ENCODE data around the gene DEPP1. TPM values are rescaled to one million over a fixed set of nuclear protein-coding genes. Genes with fewer than 3 reads are reported as not detected.

The DEPP1 gene
- total RNA-seq, 6 experiments from 2014 or later = 5.3 to 94.6 (median 71.5) TPM

DNA sequence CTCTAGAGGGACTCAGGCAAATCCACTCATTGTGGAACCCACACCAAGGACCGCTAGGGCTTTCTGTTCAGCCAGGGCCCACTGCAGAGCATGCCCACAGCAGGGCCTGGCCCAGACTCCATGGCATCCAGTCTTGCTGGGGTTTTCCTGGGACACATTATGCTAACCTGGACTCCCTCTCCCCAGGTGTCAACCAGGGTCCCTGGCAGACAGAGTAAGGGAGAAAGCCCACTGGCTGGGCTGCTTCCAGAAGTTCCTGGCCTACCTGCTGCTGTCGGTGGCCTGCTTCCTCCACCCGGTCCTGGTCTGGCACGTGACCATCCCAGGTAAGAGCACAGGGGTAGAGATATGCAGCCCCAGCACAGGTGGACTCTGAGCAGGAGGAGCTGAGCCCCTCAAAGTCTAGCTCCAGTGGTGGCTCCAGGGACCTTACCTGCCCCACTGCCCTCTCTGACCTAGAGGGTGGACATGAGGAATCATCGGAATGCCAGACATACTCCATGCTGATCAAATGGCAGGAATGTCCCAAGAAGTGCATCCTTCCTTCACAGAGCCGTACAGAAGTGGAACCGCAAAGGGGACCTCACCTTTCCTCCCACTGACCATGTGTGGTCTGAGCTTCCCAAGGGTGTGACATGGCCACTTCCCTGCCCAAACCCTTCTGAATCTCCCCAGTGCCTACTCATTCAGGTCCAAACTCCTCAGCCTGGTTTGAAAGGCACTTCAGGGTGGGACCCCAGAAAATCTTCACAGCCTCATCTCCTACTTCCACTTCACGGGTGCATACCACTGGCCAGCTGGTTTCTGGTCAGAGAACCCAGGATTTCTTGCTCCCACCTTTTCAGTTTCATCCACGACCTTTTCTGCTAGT lies 44.9 kb downstream of the DEPP1 start:
- Histone ChIP-seq H3K27ac (no peak overlapping the region), H3K9me3 (no peaks in the 10 kb centered on the region), H3K27me3 (no peaks in the 10 kb centered on the region), H3K4me1 (peaks cover 0 to 32% (median 0%) of the 10 kb centered on the region in 4 donors), H3K4me3 (no peak overlapping the region), H3K36me3 (no peaks in the 10 kb centered on the region)
- intact Hi-C loops (cut with DNase I) = loop anchor here (5.0 kb wide), 1 partner anchor 39 kb away; no protein-coding TSS in a partner anchor
- 69% methylated on average over 2 of the region's 9 CpGs for WGBS (ENCODE audit: insufficient coverage, low coverage, low lambda C conversion rate, missing lambda C conversion rate)
- DNase-seq (no peak), ATAC-seq (no peak)
- TF ChIP-seq POLR2A (IDR thresholded peaks at IDR 0.05) = no peak
- TF ChIP-seq, protein P1, sequence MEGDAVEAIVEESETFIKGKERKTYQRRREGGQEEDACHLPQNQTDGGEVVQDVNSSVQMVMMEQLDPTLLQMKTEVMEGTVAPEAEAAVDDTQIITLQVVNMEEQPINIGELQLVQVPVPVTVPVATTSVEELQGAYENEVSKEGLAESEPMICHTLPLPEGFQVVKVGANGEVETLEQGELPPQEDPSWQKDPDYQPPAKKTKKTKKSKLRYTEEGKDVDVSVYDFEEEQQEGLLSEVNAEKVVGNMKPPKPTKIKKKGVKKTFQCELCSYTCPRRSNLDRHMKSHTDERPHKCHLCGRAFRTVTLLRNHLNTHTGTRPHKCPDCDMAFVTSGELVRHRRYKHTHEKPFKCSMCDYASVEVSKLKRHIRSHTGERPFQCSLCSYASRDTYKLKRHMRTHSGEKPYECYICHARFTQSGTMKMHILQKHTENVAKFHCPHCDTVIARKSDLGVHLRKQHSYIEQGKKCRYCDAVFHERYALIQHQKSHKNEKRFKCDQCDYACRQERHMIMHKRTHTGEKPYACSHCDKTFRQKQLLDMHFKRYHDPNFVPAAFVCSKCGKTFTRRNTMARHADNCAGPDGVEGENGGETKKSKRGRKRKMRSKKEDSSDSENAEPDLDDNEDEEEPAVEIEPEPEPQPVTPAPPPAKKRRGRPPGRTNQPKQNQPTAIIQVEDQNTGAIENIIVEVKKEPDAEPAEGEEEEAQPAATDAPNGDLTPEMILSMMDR (IDR thresholded peaks at IDR 0.05) = no peak

DNA sequence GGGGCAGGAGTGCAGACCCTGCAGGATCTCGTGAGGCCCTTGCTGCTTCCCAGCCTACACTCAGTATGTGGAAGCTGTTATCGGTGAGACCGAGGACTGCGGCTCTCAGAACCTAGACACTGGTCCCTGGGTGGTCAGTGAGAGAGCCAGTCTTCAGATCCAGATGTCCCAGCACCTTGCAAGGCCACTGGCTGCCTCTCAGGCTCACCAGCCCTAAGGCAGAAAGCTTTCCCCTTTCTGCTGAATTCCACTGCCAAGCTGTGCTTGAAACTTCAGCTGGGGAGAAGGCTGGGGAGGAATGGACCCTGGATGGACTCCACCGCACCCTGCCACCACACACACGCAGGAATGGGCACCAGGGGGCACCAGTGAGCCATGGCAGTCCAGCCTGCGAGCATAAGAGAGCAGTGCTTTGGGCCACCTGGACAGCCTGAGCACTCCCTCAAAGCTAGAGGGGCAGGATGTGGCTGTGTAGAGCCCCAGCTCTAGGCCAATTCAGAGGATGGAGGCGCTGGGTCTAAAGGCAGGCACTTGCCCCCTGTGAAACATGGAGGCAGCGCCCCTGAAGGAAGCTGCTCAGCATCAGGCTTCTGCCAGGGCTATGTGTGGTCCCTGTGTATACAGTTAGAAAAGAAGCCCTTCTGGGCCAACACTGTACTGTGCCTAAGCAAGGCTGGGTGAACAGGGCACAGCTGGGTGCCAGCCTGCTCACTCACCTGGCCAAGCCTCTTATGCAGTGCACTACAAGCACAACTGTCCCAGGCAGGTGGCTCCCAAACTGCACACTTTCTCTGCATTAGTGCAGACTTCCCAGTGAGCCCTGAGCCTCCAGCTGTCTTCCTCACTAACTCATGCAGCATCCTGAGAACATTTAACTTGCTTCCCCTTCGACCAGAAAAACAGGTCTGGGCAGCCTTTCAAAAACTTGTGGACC lies 45.8 kb downstream of the DEPP1 start:
- H3K36me3 ChIP-seq = no peaks in the 10 kb centered on the region
- H3K4me3 ChIP-seq = no peak overlapping the region
- H3K4me1 ChIP-seq = peaks cover 0 to 29% (median under 1%) of the 10 kb centered on the region in 4 donors
- H3K9me3 ChIP-seq = no peaks in the 10 kb centered on the region
- ATAC-seq (peak; percentile 88 to 98 (median 94)), DNase-seq (peak; percentile 90 to 94 (median 93))
- no peaks in the 10 kb centered on the region for H3K27me3 ChIP-seq
- intact Hi-C loops (cut with DNase I) = loop anchor here (5.0 kb wide), 1 partner anchor 40 kb away; no protein-coding TSS in a partner anchor
- TF ChIP-seq, protein P1 (IDR thresholded peaks at IDR 0.05) = peak; percentile 98 to 99 (median 98)
- TF ChIP-seq POLR2A (IDR thresholded peaks at IDR 0.05) = no peak
- WGBS (ENCODE audit: insufficient coverage, low coverage, low lambda C conversion rate, missing lambda C conversion rate) = 39% methylated on average over 3 of the region's 10 CpGs
- no peak overlapping the region for H3K27ac ChIP-seq

DNA sequence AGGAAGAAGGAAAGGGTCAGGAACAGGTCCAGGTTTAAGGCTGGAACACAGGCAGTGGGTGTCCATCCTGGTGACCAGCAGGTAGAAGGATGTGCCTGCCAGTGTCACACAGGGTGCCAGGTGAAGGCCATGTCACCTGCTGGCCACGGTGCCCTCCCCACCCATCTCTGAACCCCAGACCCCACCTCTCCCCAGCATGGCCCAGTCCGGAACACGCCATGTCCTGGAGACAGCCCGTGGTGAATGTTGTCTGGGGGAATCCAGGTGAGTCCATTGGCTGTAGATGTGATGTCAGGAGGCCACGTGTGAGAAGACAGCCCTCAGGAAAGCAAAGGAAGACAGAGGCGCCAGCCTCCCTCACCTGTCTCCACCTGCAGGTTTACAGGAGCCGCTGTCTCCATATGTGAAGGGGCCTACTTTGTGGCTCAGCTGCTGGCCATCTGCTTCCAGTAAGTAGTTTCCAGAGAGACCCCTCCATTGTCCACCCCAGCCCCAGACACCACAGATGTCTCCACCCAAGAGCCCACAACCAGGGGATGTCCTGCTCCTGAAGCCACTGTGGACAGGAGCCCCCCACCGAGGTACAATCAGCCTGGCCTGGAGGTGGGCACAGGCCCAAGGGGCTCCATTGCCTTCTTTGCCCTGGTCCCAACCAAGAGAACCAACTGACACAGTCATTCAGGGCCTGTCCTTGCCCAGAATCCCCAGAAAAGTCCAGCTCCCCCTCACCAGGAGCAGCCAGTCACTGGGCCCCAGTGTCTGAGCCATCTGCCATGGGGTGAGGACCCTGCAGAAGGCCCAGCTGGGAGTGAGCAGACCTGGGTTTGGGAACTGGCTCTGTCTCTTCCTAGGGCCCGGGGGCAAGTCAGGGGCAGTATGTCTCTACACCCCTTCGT lies 46.7 kb downstream of the DEPP1 start:
- H3K4me1 ChIP-seq = peaks cover 0 to 27% (median 3%) of the 10 kb centered on the region in 4 donors
- no peak for TF ChIP-seq POLR2A (IDR thresholded peaks at IDR 0.05)
- TF ChIP-seq, protein P1 (IDR thresholded peaks at IDR 0.05) = no peak
- 83% methylated on average over 1 of the region's 10 CpGs for WGBS (ENCODE audit: insufficient coverage, low coverage, low lambda C conversion rate, missing lambda C conversion rate)
- no peak for DNase-seq
- H3K27me3 ChIP-seq = no peaks in the 10 kb centered on the region
- intact Hi-C loops (cut with DNase I) = loop anchor here (5.0 kb wide), 1 partner anchor 40 kb away; no protein-coding TSS in a partner anchor
- no peak for ATAC-seq
- no peaks in the 10 kb centered on the region for H3K9me3 ChIP-seq
- H3K36me3 ChIP-seq = no peaks in the 10 kb centered on the region
- H3K27ac ChIP-seq = no peak overlapping the region
- no peak overlapping the region for H3K4me3 ChIP-seq
